HG02970 (cell line): ENCODE results near the gene WIPI1.
A peak's percentile ranks its signal among the peaks of the same experiment; 100 is the strongest.

Source experiments
- ATAC-seq: cut with Tn5 transposase; IDR thresholded peaks from one replicate; pipeline ENCODE4 v1.9.1; 2021; ENCODE audit warnings: mild to moderate bottlenecking, moderate library complexity, moderate number of reproducible peaks; ENCODE audit not compliant: unreplicated experiment, low FRiP score

The WIPI1 gene

GRCh38 chr17:68441070-68441770 is 16.1 kb downstream of the WIPI1 start:
- no peak for ATAC-seq

- no peak for ATAC-seq
Measured at GRCh38 chr17:68440526-68440925, 16.8 kb downstream of the WIPI1 start.

- no peak for ATAC-seq
Measured at GRCh38 chr17:68439656-68440290, 17.5 kb downstream of the WIPI1 start.

GRCh38 chr17:68437979-68438822 is 19.1 kb downstream of the WIPI1 start:
- peak; percentile 55 for ATAC-seq

GRCh38 chr17:68435876-68436842 is 21.1 kb downstream of the WIPI1 start:
- no peak for ATAC-seq

- ATAC-seq, result no peak
Measured at GRCh38 chr17:68435361-68435760, 21.9 kb downstream of the WIPI1 start.

GRCh38 chr17:68433911-68434508 is 23.3 kb downstream of the WIPI1 start:
- no peak for ATAC-seq

- ATAC-seq, result no peak
Measured at GRCh38 chr17:68433211-68433610, 24.1 kb downstream of the WIPI1 start.

GRCh38 chr17:68432086-68432864 is 25.0 kb downstream of the WIPI1 start:
- no peak for ATAC-seq

GRCh38 chr17:68431661-68432071 is 25.6 kb downstream of the WIPI1 start:
- ATAC-seq, result no peak

- no peak for ATAC-seq
Measured at GRCh38 chr17:68431045-68431608, 26.2 kb downstream of the WIPI1 start.

- no peak for ATAC-seq
Measured at GRCh38 chr17:68429881-68430280, 27.4 kb downstream of the WIPI1 start.

- no peak for ATAC-seq
Measured at GRCh38 chr17:68428498-68429172, 28.7 kb downstream of the WIPI1 start.

GRCh38 chr17:68427575-68427974 is 29.7 kb downstream of the WIPI1 start:
- no peak for ATAC-seq

GRCh38 chr17:68425979-68426378 is 31.3 kb downstream of the WIPI1 start:
- ATAC-seq, result no peak

GRCh38 chr17:68424861-68425260 is 32.4 kb downstream of the WIPI1 start:
- no peak for ATAC-seq

GRCh38 chr17:68424203-68424602 is 33.1 kb downstream of the WIPI1 start:
- no peak for ATAC-seq

- no peak for ATAC-seq
Measured at GRCh38 chr17:68423251-68423650, 34.0 kb downstream of the WIPI1 start.
